Inferior parietal cortex (tissue), 1 donor: ENCODE results near the gene SPRR2D.
"Not testable (repeated sequence)": the region's sequence is repeated elsewhere in the genome, so short reads cannot be mapped to it uniquely, and the experiment has no call there.

Experiments
- DNase-seq: peaks from one replicate; pipeline ENCODE4 v3.0.0-alpha.2; 2016; ENCODE audit errors: extremely low spot score

Gene SPRR2D

GRCh38 chr1:153011235-153011758 is 29.6 kb downstream of the SPRR2D start:
- DNase-seq: not testable (repeated sequence)

GRCh38 chr1:153001382-153001781 is 39.5 kb downstream of the SPRR2D start, which contains the start of gene SPRR3:
TSS of gene SPRR3 (plus strand) at chr1:153001749. CDS start at chr1:153003021, 1,272 bp downstream.
- no peak for DNase-seq

GRCh38 chr1:153000294-153000693 is 40.6 kb downstream of the SPRR2D start:
- DNase-seq: no peak

- no peak for DNase-seq
These were observed 41.1 kb downstream of the SPRR2D start for GRCh38 chr1:152999818-153000217.

GRCh38 chr1:152998476-152998875 is 42.4 kb downstream of the SPRR2D start:
- DNase-seq: no peak

- no peak for DNase-seq
These were observed 43.0 kb downstream of the SPRR2D start for GRCh38 chr1:152997901-152998300.

- peak; percentile 2 for DNase-seq
These were observed 44.1 kb downstream of the SPRR2D start for GRCh38 chr1:152996633-152997400.

GRCh38 chr1:152995842-152996241 is 45.1 kb downstream of the SPRR2D start:
- DNase-seq: no peak

GRCh38 chr1:152993186-152993585 is 47.7 kb downstream of the SPRR2D start:
- DNase-seq: no peak
